GM19452 (cell line): ENCODE measurements around the gene TMEM178B.
"Not testable (repeated sequence)": the region's sequence is repeated elsewhere in the genome, so short reads cannot be mapped to it uniquely, and the experiment has no call there.

Source experiments
- ATAC-seq: cut with Tn5 transposase; IDR thresholded peaks from one replicate; pipeline ENCODE4 v1.9.1; 2021; ENCODE audit not compliant: unreplicated experiment

The TMEM178B gene

GRCh38 chr7:141302617-141303016 lies 228.8 kb downstream of the TMEM178B start:
- no peak for ATAC-seq

GRCh38 chr7:141304291-141304690 lies 230.4 kb downstream of the TMEM178B start:
- no peak for ATAC-seq

- ATAC-seq: no peak
Observed at GRCh38 chr7:141306081-141306480, 232.2 kb downstream of the TMEM178B start.

- no peak for ATAC-seq
Observed at GRCh38 chr7:141312395-141312794, 238.5 kb downstream of the TMEM178B start.

- no peak for ATAC-seq
Observed at GRCh38 chr7:141312828-141313521, 239.1 kb downstream of the TMEM178B start.

GRCh38 chr7:141313896-141314295 lies 240.0 kb downstream of the TMEM178B start:
- no peak for ATAC-seq

- no peak for ATAC-seq
Observed at GRCh38 chr7:141317033-141317585, 243.2 kb downstream of the TMEM178B start.

- no peak for ATAC-seq
Observed at GRCh38 chr7:141320287-141320686, 246.4 kb downstream of the TMEM178B start.

- ATAC-seq: no peak
Observed at GRCh38 chr7:141322383-141322782, 248.5 kb downstream of the TMEM178B start.

GRCh38 chr7:141323826-141324225 lies 250.0 kb downstream of the TMEM178B start:
- ATAC-seq: no peak

GRCh38 chr7:141324870-141325269 lies 251.0 kb downstream of the TMEM178B start:
- no peak for ATAC-seq

GRCh38 chr7:141325275-141325674 lies 251.4 kb downstream of the TMEM178B start:
- ATAC-seq: no peak

GRCh38 chr7:141328290-141328689 lies 254.4 kb downstream of the TMEM178B start:
- no peak for ATAC-seq

GRCh38 chr7:141330285-141330684 lies 256.4 kb downstream of the TMEM178B start:
- not testable (repeated sequence) for ATAC-seq

- no peak for ATAC-seq
Observed at GRCh38 chr7:141333459-141333858, 259.6 kb downstream of the TMEM178B start.

- no peak for ATAC-seq
Observed at GRCh38 chr7:141335164-141335563, 261.3 kb downstream of the TMEM178B start.

- ATAC-seq: no peak
Observed at GRCh38 chr7:141339603-141340002, 265.7 kb downstream of the TMEM178B start.

- no peak for ATAC-seq
Observed at GRCh38 chr7:141340991-141341390, 267.1 kb downstream of the TMEM178B start.

- ATAC-seq: no peak
Observed at GRCh38 chr7:141342621-141343408, 269.0 kb downstream of the TMEM178B start.

GRCh38 chr7:141344153-141344935 lies 270.5 kb downstream of the TMEM178B start:
- ATAC-seq: no peak

- ATAC-seq: no peak
Observed at GRCh38 chr7:141348728-141349127, 274.9 kb downstream of the TMEM178B start.
